ENCODE results near the gene ZNF543. TPM values are rescaled to one million over a fixed set of nuclear protein-coding genes. Genes with fewer than 3 reads are reported as not detected.

Gene ZNF543
- total and polyA plus RNA-seq, 2 of the 8 experiments (the other 6 are each of a cell fraction or from before 2014, with no cell fraction given) = 1.8 to 9.0 TPM

GRCh38 chr19:57310792-57311191 lies 9.5 kb upstream of the ZNF543 start (continued):
- TF ChIP-seq CHD7 (IDR thresholded peaks at IDR 0.05; ENCODE audit: insufficient replicate concordance, low read length) = no peak
- no peak for TF ChIP-seq HDAC2 (IDR thresholded peaks at IDR 0.05; ENCODE audit: borderline replicate concordance in 1 of 2, low read depth in 2 of 2, low read length in 2 of 2)
- no peak for TF ChIP-seq CTCF (IDR thresholded peaks at IDR 0.05; ENCODE audit: control extremely low read depth in 1 of 3, insufficient read depth in 1 of 3, low read depth in 1 of 3, low read length in 3 of 3)
- TF ChIP-seq ATF2 (IDR thresholded peaks at IDR 0.05; ENCODE audit: low read length) = no peak
- TF ChIP-seq BCL11A (IDR thresholded peaks at IDR 0.05; ENCODE audit: low read depth in 2 of 2, low read length in 2 of 2) = no peak
- TF ChIP-seq CBX5 (IDR thresholded peaks at IDR 0.05; ENCODE audit: low read depth, low read length) = no peak

All from H1 (cell line).